H9 (cell line): ENCODE data around the gene ZNF584. TPM values are rescaled to one million over a fixed set of nuclear protein-coding genes. Genes with fewer than 3 reads are reported as not detected.
"Not testable (repeated sequence)": the region's sequence is repeated elsewhere in the genome, so short reads cannot be mapped to it uniquely, and the experiment has no call there.

Source experiments
- DNase-seq: peaks from one replicate; pipeline ENCODE4 v3.0.0-alpha.2; 2017
- H2AFZ ChIP-seq: one replicate; pipeline ENCODE4 v1.6.1; 2013; ENCODE audit warnings: mild to moderate bottlenecking, low read length, control low read depth, moderate library complexity
- H2AK5ac ChIP-seq: 2 replicates; pipeline ENCODE4 v1.6.1; 2013; ENCODE audit warnings: low read length, control low read depth, mixed read lengths; ENCODE audit not compliant: insufficient read length
- H2BK120ac ChIP-seq: one replicate; pipeline ENCODE4 v1.6.1; 2013; ENCODE audit warnings: low read depth, mild to moderate bottlenecking, low read length, control low read depth, inconsistent platforms; ENCODE audit not compliant: poor library complexity, severe bottlenecking
- H2BK12ac ChIP-seq: 2 replicates; pipeline ENCODE4 v1.6.1; 2013; ENCODE audit warnings: low read length, control low read depth, mixed read lengths, low read depth; ENCODE audit not compliant: insufficient read length
- H2BK15ac ChIP-seq: 2 replicates; pipeline ENCODE4 v1.6.1; 2013; ENCODE audit warnings: low read depth, low read length, control low read depth
- H2BK20ac ChIP-seq: one replicate; pipeline ENCODE4 v1.6.1; 2013; ENCODE audit warnings: low read depth, mild to moderate bottlenecking, low read length, control low read depth, inconsistent platforms; ENCODE audit not compliant: poor library complexity, severe bottlenecking
- H2BK5ac ChIP-seq: 2 replicates; pipeline ENCODE4 v1.6.1; 2013; ENCODE audit warnings: low read length, control low read depth, mixed read lengths; ENCODE audit not compliant: insufficient read length
- H3K14ac ChIP-seq: 2 replicates; pipeline ENCODE4 v1.6.1; 2013; ENCODE audit warnings: low read length, control low read depth; ENCODE audit not compliant: insufficient read depth
- H3K18ac ChIP-seq: 2 replicates; pipeline ENCODE4 v1.6.1; 2013; ENCODE audit warnings: low read depth, mild to moderate bottlenecking, mixed read lengths, low read length, control low read depth; ENCODE audit not compliant: insufficient read length
- H3K23ac ChIP-seq: 2 replicates; pipeline ENCODE4 v1.6.1; 2013; ENCODE audit warnings: low read length, control low read depth, mixed read lengths, low read depth; ENCODE audit not compliant: insufficient read length
- H3K23me2 ChIP-seq: 2 replicates; pipeline ENCODE4 v1.6.1; 2013; ENCODE audit warnings: low read depth, mild to moderate bottlenecking, mixed read lengths, low read length, control low read depth; ENCODE audit not compliant: insufficient read length, poor library complexity, severe bottlenecking
- H3K27ac ChIP-seq: 2 replicates; pipeline ENCODE4 v1.5.1; 2013; ENCODE audit warnings: low read length, control low read depth, mixed read lengths, low read depth; ENCODE audit not compliant: insufficient read length
- H3K27me3 ChIP-seq: 2 replicates; pipeline ENCODE4 v1.6.1; 2013; ENCODE audit warnings: low read length, control low read depth, inconsistent platforms; ENCODE audit not compliant: insufficient read depth
- H3K4ac ChIP-seq: 2 replicates; pipeline ENCODE4 v1.6.1; 2013; ENCODE audit warnings: low read depth, mild to moderate bottlenecking, control low read depth, inconsistent platforms, low read length, moderate library complexity
- H3K4me1 ChIP-seq: 2 replicates; pipeline ENCODE4 v1.6.1; 2013; ENCODE audit warnings: low read length, control low read depth, inconsistent platforms; ENCODE audit not compliant: insufficient read depth
- H3K4me2 ChIP-seq: 2 replicates; pipeline ENCODE4 v1.6.1; 2013; ENCODE audit warnings: low read length, control low read depth, mixed read lengths; ENCODE audit not compliant: insufficient read length, insufficient read depth
- H3K56ac ChIP-seq: 2 replicates; pipeline ENCODE4 v1.6.1; 2013; ENCODE audit warnings: low read depth, mild to moderate bottlenecking, mixed read lengths, low read length, control low read depth; ENCODE audit not compliant: insufficient read length
- H3K79me1 ChIP-seq: 2 replicates; pipeline ENCODE4 v1.6.1; 2013; ENCODE audit warnings: low read depth, mild to moderate bottlenecking, moderate library complexity, low read length, control low read depth, inconsistent platforms; ENCODE audit not compliant: insufficient read depth, poor library complexity, severe bottlenecking
- H3K79me2 ChIP-seq: 2 replicates; pipeline ENCODE4 v1.6.1; 2013; ENCODE audit warnings: low read length, control low read depth, inconsistent platforms; ENCODE audit not compliant: insufficient read depth
- H3K9ac ChIP-seq: 2 replicates; pipeline ENCODE4 v1.6.1; 2013; ENCODE audit warnings: low read length, control low read depth, mixed read lengths; ENCODE audit not compliant: insufficient read length; ENCODE audit errors: extremely low read depth
- H3K9me3 ChIP-seq: one replicate; pipeline ENCODE4 v1.6.1; 2013; ENCODE audit warnings: low read depth, low read length, inconsistent platforms; ENCODE audit not compliant: control insufficient read depth
- H3T11ph ChIP-seq: one replicate; pipeline ENCODE4 v1.6.1; 2013; ENCODE audit warnings: mild to moderate bottlenecking, low read length, control low read depth, inconsistent platforms
- H4K20me1 ChIP-seq: one replicate; pipeline ENCODE4 v1.6.1; 2013; ENCODE audit not compliant: control insufficient read depth, insufficient read length, insufficient read depth
- H4K5ac ChIP-seq: 2 replicates; pipeline ENCODE4 v1.6.1; 2013; ENCODE audit warnings: low read depth, mild to moderate bottlenecking, mixed read lengths, low read length, control low read depth; ENCODE audit not compliant: insufficient read length
- H4K8ac ChIP-seq: replicated peaks from 2 replicates; pipeline ENCODE4 v1.6.1; 2013; ENCODE audit warnings: low read length, control low read depth, mixed read lengths, low read depth; ENCODE audit not compliant: insufficient read length
- H4K91ac ChIP-seq: 2 replicates; pipeline ENCODE4 v1.6.1; 2013; ENCODE audit warnings: low read depth, mild to moderate bottlenecking, moderate library complexity, mixed read lengths, low read length, control low read depth; ENCODE audit not compliant: insufficient read length
- H3K27ac Mint-ChIP-seq, 3 experiments: 2 replicates in 2 of 3; 3 replicates in 1 of 3; pipeline ENCODE4 v1.8.0; 2020 to 2021; ENCODE audit warnings: mixed read lengths in 3 of 3, mild to moderate bottlenecking in 1 of 3, moderate library complexity in 1 of 3
- H3K27me3 Mint-ChIP-seq: 2 replicates; pipeline ENCODE4 v1.8.0; 2021; ENCODE audit warnings: low read depth, mild to moderate bottlenecking, moderate library complexity, mixed read lengths
- H3K36me3 Mint-ChIP-seq, 3 experiments: 2 replicates in 2 of 3; 3 replicates in 1 of 3; pipeline ENCODE4 v1.8.0; 2020 to 2021; ENCODE audit warnings: low read depth in 3 of 3, mixed read lengths in 3 of 3; ENCODE audit not compliant: insufficient read depth in 1 of 3
- H3K4me1 Mint-ChIP-seq, 2 experiments: 2 replicates each; pipeline ENCODE4 v1.8.0; 2020; ENCODE audit warnings: mixed read lengths in 2 of 2
- H3K4me3 Mint-ChIP-seq, 2 experiments: 2 replicates in 1 of 2; 3 replicates in 1 of 2; pipeline ENCODE4 v1.8.0; 2020 to 2021; ENCODE audit warnings: mild to moderate bottlenecking in 2 of 2, mixed read lengths in 2 of 2, moderate library complexity in 1 of 2
- H3K9me3 Mint-ChIP-seq, 2 experiments: 2 replicates in 1 of 2; 3 replicates in 1 of 2; pipeline ENCODE4 v1.8.0; 2020; ENCODE audit warnings: mild to moderate bottlenecking in 2 of 2, mixed read lengths in 2 of 2, moderate library complexity in 1 of 2
- WGBS: extraction: QIAGEN DNeasy Blood & Tissue Kit; methylation state at CpG from one replicate; pipeline ENCODE4 v1.1.7; 2013; ENCODE audit warnings: missing lambda C conversion rate, low lambda C conversion rate, mixed read lengths; ENCODE audit not compliant: insufficient read length; ENCODE audit errors: extremely low coverage; 5-methylcytosine and 5-hydroxymethylcytosine counted together
- total RNA-seq: library from RNA; stranded (reverse); gene quantifications from 2 replicates; pipeline ENCODE4 v1.2.1, GENCODE V29; 2021

The ZNF584 gene
- total RNA-seq, 1 experiment from 2014 or later: 7.4 TPM

DNA sequence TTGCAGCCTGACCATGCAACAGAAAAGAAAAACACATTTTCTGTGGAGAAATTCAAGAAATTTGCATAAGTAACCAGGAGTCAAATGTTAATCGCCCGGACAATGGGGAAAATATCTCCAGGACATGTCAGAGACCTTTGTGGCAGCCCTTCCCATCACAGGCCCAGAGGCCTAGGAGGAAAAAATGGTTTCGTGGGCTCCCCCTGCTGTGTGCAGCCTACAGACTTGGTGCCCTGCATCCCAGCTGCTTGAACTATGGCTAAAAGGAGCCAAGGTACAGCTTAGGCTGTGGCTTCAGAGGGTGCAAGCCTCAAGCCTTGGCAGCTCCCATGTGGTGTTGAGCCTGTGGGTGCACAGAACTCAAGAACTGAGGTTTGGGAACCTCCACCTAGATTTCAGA is 40.4 kb downstream of the ZNF584 start:
- not testable (repeated sequence) for H3K9me3 ChIP-seq, H4K5ac ChIP-seq, H2AFZ ChIP-seq, H2BK15ac ChIP-seq, H3K4me3 Mint-ChIP-seq, H3K27ac ChIP-seq, H2BK20ac ChIP-seq, H3K14ac ChIP-seq, H3K23ac ChIP-seq, H4K91ac ChIP-seq, H3K27me3 ChIP-seq, H3K27ac Mint-ChIP-seq, H2BK12ac ChIP-seq, H3K56ac ChIP-seq, H3K79me1 ChIP-seq, H4K20me1 ChIP-seq, H3K4me2 ChIP-seq, H2BK5ac ChIP-seq, H3K23me2 ChIP-seq, H3K4me1 ChIP-seq, DNase-seq, H4K8ac ChIP-seq, H3K79me2 ChIP-seq, H2AK5ac ChIP-seq, H2BK120ac ChIP-seq, H3K9ac ChIP-seq, H3T11ph ChIP-seq, H3K18ac ChIP-seq, H3K4ac ChIP-seq
- H3K27me3 Mint-ChIP-seq: peaks cover 68% of the 10 kb centered on the region
- peaks cover 0 to 10% (median 4%) of the 10 kb centered on the region in 3 experiments; a peak in 5 of 7 replicates for H3K36me3 Mint-ChIP-seq
- peaks cover 29 to 34% of the 10 kb centered on the region in 2 experiments for H3K9me3 Mint-ChIP-seq
- H3K4me1 Mint-ChIP-seq: peaks cover 12 to 13% of the 10 kb centered on the region in 2 experiments
- WGBS: no CpG with 5 or more reads among the region's 3 CpGs

DNA sequence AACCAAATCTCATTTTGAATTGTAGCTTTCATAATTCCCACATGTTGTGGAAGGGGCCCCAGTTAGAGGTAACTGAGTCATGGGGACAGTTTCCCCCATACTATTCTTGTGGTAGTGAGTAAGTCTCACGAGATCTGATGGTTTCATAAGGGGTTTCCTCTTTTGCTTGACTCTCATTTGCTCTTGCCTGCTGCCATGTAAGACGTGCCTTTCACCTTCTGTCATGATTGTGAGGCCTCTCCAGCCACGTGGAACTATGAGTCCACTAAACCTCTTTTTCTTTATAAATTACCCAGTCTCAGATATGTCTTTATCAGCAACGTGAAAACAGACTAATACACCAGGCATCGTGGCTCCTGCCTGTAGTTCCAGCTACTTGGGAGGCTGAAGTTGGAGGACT is 41.5 kb downstream of the ZNF584 start:
- H2AK5ac ChIP-seq, H4K91ac ChIP-seq, H3K56ac ChIP-seq, H2BK12ac ChIP-seq, H3K27ac ChIP-seq, DNase-seq, H4K5ac ChIP-seq, H2BK5ac ChIP-seq, H2BK20ac ChIP-seq, H4K8ac ChIP-seq, H2AFZ ChIP-seq, H3K9me3 ChIP-seq, H3K4me3 Mint-ChIP-seq, H3K9ac ChIP-seq, H3K4me2 ChIP-seq, H3K18ac ChIP-seq, H3K23me2 ChIP-seq, H3K4me1 ChIP-seq, H3T11ph ChIP-seq, H3K27ac Mint-ChIP-seq, H2BK120ac ChIP-seq, H4K20me1 ChIP-seq, H3K79me1 ChIP-seq, H3K27me3 ChIP-seq, H3K23ac ChIP-seq, H2BK15ac ChIP-seq, H3K4ac ChIP-seq, H3K79me2 ChIP-seq, H3K14ac ChIP-seq: not testable (repeated sequence)
- H3K4me1 Mint-ChIP-seq: peaks cover 12 to 13% of the 10 kb centered on the region in 2 experiments
- H3K36me3 Mint-ChIP-seq: peaks cover 3 to 10% (median 4%) of the 10 kb centered on the region in 3 experiments; a peak in 5 of 7 replicates
- WGBS: no CpG with 5 or more reads among the region's 5 CpGs
- peaks cover 62% of the 10 kb centered on the region for H3K27me3 Mint-ChIP-seq
- H3K9me3 Mint-ChIP-seq: peaks cover 29 to 32% of the 10 kb centered on the region in 2 experiments
